Panc1 (cell line): Measurements from ENCODE around the gene BAX.

ENCODE experiments used
- POLR2AphosphoS5 ChIP-seq: IDR thresholded peaks from 2 replicates; pipeline ENCODE4 v1.6.1; 2012; ENCODE audit warnings: mild to moderate bottlenecking, low read depth, low read length, moderate library complexity
- TF ChIP-seq, protein P1 (sequence below): fragments of 450-650 bp; IDR thresholded peaks from 2 replicates; pipeline ENCODE4 v1.5.1; 2017; ENCODE audit warnings: mild to moderate bottlenecking

DNA sequence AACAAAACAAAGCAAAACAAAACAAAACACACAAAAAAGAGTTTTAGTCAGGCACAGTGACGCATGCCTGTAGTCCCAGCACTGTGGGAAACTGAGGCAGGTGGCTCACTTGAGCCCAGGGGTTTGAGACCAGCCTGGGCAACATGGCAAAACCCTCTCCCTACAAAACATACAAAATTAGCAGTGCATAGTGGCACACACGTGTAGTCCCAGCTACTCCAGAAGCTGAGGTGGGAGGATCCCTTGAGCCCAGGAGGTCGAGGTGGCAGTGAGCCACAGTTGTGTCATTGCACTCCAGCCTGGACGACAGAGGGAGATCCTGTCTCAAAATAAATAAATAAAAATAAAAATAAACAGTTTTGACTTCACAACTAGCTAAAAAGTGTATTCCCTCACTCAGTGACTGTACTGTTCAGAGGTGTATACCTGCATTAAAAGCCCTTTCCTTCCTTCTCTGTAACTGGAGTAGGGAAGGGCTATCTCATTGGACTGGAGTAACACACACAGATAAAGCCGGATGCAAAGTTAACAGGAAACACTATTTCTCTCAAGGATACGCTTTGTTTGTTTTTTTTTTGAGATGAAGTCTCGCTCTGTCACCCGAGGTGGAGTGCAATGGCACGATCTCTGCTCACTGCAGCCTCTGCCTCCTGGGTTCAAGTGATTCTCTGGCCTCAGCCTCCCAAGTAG, 3.7 kb upstream of the BAX start:
- TF ChIP-seq, protein P1, sequence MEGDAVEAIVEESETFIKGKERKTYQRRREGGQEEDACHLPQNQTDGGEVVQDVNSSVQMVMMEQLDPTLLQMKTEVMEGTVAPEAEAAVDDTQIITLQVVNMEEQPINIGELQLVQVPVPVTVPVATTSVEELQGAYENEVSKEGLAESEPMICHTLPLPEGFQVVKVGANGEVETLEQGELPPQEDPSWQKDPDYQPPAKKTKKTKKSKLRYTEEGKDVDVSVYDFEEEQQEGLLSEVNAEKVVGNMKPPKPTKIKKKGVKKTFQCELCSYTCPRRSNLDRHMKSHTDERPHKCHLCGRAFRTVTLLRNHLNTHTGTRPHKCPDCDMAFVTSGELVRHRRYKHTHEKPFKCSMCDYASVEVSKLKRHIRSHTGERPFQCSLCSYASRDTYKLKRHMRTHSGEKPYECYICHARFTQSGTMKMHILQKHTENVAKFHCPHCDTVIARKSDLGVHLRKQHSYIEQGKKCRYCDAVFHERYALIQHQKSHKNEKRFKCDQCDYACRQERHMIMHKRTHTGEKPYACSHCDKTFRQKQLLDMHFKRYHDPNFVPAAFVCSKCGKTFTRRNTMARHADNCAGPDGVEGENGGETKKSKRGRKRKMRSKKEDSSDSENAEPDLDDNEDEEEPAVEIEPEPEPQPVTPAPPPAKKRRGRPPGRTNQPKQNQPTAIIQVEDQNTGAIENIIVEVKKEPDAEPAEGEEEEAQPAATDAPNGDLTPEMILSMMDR = no peak
- no peak for TF ChIP-seq POLR2AphosphoS5
